Glomerular endothelial cell (primary cell): ENCODE results near the gene RREB1. TPM values are rescaled to one million over a fixed set of nuclear protein-coding genes. Genes with fewer than 3 reads are reported as not detected.
A peak's percentile ranks its signal among the peaks of the same experiment; 100 is the strongest.

Source experiments
- DNase-seq: peaks from one replicate; pipeline ENCODE4 v3.0.0-alpha.2; 2011; ENCODE audit warnings: low read depth, low spot score; ENCODE audit errors: extremely low read depth
- total RNA-seq: library from RNA; depleted of rRNA; stranded (reverse); fragments of >200 nt; gene quantifications from 2 replicates; pipeline ENCODE4 v1.2.3, GENCODE V29; 2015

The RREB1 gene
- total RNA-seq, 1 donor from 2014 or later: 39.4 TPM

- no peak for DNase-seq
Observed at GRCh38 chr6:7241160-7241559, 133.4 kb downstream of the RREB1 start.

GRCh38 chr6:7241709-7242645 lies 134.2 kb downstream of the RREB1 start:
- DNase-seq: no peak

GRCh38 chr6:7242835-7243178 lies 135.0 kb downstream of the RREB1 start:
- DNase-seq: no peak

GRCh38 chr6:7243179-7243981 lies 135.6 kb downstream of the RREB1 start:
- DNase-seq: peak; percentile 51

GRCh38 chr6:7245668-7246393 lies 138.1 kb downstream of the RREB1 start:
- DNase-seq: no peak

- no peak for DNase-seq
Observed at GRCh38 chr6:7246401-7247178, 138.8 kb downstream of the RREB1 start.

GRCh38 chr6:7247179-7247456 lies 139.4 kb downstream of the RREB1 start:
- DNase-seq: no peak

GRCh38 chr6:7247828-7248227 lies 140.1 kb downstream of the RREB1 start:
- DNase-seq: no peak

GRCh38 chr6:7249391-7249790 lies 141.6 kb downstream of the RREB1 start:
- DNase-seq: no peak

GRCh38 chr6:7249946-7250643 lies 142.3 kb downstream of the RREB1 start:
- no peak for DNase-seq

GRCh38 chr6:7250812-7251211 lies 143.1 kb downstream of the RREB1 start:
- DNase-seq: no peak

GRCh38 chr6:7251646-7252260 lies 144.0 kb downstream of the RREB1 start:
- no peak for DNase-seq

GRCh38 chr6:7252390-7252789 lies 144.6 kb downstream of the RREB1 start:
- no peak for DNase-seq

- DNase-seq: no peak
Observed at GRCh38 chr6:7254980-7255835, 147.4 kb downstream of the RREB1 start.

- DNase-seq: no peak
Observed at GRCh38 chr6:7255918-7256317, 148.2 kb downstream of the RREB1 start.

- DNase-seq: no peak
Observed at GRCh38 chr6:7256785-7257184, 149.0 kb downstream of the RREB1 start.

- no peak for DNase-seq
Observed at GRCh38 chr6:7257521-7258230, 149.9 kb downstream of the RREB1 start.

GRCh38 chr6:7258231-7258763 lies 150.5 kb downstream of the RREB1 start:
- DNase-seq: no peak
